Activated CD8-positive, alpha-beta memory T cell treated with anti-CD3 and anti-CD28 coated beads, Interleukin-2, amount 50 U/mL, for 1 hour (primary cell): Measurements from ENCODE around the gene SEMA5B.

Experiments
- DNase-seq: peaks from one replicate; pipeline ENCODE4 v3.0.0-alpha.2; 2020; ENCODE audit errors: extremely low read depth

Gene SEMA5B

DNA sequence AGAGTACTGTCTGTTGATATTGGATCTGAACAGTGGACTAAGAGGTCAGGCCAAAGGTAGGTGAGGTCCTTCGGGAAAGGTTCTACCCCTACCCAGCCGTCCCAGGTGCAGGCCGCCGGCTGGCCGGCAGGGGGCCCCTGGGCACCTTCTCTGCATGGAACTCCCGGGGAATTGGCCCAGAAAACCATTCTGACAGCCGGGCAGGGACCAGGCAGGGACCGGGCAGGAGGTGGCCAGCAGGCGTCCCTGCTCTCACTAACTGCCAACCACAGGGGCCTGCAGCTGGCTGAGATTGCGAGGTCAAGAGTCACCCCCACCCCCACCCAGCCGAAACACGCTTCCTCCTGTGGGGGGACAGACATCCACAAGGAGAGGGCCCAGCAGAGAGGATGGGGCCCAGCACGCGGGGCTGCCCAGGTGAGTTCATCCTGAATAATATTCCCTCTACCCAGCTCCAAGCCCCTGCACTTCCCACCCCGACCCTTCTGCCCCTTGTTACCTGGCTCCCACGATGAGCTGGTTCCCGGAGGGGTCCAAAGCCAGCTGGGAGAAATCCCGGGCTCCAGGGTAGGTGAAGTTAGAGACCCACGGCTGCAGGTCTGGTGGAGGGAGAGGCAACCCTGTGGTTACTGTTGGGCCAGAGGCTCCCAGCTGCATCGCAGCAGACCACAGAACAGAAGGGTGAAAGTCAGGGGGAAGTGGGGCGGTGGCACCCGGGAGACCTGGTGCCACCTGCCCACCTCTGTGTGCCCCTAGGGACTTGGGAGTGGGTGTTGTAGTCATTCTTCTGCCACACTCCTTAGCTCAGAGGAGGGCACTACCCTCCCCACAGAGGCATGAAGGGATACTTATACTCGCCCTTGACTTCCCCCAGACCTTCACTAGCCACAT, 84.4 kb downstream of the SEMA5B start:
- no peak for DNase-seq

GRCh38 chr3:122942239-122942638, 85.3 kb downstream of the SEMA5B start:
- DNase-seq = no peak

DNA sequence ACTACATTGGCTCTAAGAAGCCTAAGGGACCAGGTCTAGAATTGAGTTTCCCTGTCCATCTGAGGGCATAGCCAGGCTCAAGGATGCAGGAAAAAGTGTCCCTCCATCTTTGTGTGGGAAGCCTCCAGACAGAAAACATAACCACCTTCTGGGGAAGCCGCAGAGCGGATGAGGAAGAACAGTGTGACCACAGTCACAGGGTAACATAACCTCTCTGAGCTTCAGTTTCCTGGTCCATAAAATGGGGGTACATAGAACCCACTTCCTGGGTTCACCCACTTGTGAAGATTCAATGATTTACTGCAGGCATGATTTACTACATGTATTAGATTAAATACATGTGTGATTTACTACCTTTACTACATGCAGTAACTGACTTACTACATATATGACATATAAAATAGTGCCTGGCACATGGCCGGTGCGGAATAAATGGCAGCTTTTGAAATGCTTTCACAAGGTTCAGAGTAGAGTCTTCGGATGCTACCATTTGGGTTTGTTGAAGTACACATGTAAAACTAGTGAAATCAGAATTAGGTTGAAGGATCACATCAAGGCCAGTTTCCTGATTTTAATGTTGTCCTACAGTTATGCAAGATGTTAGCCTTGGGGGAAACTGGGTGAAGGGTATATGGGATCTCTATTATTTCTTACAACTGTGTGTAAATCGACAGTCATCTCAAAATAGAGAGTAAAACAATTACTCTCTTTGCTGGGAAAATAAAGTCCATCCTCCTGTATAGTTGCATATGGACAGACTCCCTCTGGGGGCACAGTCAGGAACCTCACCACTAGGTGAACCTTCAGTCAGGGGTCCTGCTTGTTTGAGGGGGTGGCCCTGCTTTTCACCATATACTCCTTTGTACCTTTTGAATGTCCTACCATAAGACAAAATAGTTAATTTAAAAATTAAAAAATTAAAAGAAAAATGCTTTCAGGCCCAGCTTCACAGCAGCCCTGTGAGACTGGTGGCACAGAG, 86.0 kb downstream of the SEMA5B start:
- no peak for DNase-seq

- no peak for DNase-seq
Observed at GRCh38 chr3:122940628-122941086, 86.9 kb downstream of the SEMA5B start.

GRCh38 chr3:122938783-122939425, 88.7 kb downstream of the SEMA5B start:
- no peak for DNase-seq

- no peak for DNase-seq
Observed at GRCh38 chr3:122937745-122938144, 89.8 kb downstream of the SEMA5B start.

DNA sequence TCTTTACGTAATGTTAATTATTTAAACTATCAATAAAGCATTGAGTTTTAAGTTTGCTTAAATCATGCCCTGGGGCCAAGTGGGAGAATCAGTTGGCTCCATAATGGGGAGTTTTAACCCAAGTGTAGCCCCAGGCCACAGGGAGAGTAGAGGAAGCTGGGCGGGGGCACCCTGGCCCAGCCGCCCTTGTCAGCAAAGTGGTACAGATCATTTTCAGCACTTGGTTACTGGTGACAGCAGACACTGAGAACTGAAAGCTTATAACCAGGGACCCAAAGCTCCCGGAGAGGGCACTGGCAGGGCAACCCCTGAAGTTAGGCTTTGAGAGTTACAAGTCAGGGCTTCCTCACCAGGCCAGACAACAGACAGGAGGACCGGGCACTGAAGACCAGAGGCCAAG, 90.6 kb downstream of the SEMA5B start:
- DNase-seq = no peak

DNA sequence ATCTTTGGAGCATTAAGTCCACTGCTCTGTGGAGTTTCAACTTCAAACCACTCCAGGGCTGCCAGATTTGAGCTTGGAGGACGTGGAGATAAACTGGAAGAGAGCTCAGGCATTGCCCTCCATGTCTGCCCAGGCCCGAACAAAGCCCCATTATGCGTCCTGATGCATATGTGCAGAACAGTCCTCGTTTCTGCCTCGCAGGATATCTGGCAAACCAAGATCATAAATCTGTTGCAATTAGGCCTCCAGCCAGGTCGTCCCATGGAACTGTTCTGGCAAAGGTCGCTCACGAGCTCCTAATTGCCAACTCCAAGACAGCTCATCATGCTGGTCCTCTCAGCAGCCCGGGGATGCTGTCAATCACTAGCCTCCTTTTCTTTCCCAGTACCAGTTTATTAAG, 91.2 kb downstream of the SEMA5B start:
- DNase-seq = no peak

DNA sequence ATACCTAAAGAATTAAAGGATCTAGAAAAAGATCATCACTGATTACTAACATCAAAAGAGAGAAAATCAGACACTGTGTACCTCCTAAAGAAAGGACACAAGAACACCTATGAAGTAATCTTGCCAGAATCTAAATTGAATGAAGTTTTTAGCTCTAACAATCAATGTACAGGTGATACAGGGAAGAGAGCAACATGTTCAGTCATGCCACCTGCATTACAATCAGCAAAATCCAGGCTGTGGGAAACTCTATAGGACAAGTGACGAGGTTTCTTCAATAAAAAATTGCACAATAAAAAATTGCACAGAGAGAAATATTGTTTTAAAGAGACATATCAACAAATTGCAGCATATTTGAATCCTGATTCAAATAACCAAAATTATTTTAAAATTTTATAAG, 93.3 kb downstream of the SEMA5B start:
- DNase-seq = no peak

DNA sequence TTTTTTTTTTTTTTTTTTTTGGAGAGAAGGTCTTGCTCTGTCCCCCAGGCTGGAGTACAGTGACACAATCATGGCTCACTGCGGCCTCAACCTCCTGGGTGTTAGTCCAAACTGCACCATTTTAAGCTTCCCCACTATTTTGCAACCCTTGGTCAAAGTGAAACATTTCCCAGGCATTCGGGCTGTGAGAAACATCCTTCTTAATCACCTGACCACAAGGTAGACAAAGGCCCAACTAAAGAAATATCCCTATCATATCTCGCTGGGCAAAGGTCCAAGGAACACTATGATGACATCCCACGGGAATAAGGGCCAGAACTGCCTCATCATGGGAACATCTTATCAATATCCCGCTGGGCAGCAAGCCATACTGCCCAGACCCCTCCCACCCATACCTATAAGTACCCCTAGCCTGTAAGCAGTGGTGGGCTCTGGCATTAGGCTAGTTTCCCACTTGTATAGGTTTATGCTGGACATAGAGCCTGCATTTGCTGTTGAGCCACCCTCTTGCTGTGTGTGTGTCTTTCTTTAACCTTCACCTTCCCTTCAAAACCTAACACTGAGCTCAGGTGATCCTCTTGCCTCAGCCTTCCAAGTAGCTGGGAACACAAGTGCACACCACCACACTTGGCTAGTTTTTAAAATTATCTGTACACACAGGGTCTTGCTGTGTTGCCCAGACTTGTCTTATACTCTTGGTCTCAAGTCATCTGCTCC, 95.2 kb downstream of the SEMA5B start:
- DNase-seq = no peak

DNA sequence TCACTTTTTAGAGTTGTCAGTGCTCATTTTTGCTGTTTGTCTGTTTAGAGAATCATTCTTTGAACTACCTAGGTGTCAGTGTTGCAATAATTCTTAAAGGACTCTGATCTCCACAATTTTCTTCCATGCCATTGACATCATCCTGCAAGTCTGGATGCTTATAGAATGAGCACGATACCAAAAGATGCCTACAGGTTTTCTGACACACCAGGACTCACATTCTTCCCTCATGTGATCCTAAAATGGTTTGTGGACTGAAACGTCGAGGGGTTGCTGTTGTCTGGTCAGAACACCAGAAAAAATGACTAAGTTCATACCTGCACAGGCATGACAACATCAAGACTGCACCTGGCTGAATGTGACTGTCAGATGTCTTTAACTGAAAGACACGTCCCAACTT, 95.9 kb downstream of the SEMA5B start:
- no peak for DNase-seq

DNA sequence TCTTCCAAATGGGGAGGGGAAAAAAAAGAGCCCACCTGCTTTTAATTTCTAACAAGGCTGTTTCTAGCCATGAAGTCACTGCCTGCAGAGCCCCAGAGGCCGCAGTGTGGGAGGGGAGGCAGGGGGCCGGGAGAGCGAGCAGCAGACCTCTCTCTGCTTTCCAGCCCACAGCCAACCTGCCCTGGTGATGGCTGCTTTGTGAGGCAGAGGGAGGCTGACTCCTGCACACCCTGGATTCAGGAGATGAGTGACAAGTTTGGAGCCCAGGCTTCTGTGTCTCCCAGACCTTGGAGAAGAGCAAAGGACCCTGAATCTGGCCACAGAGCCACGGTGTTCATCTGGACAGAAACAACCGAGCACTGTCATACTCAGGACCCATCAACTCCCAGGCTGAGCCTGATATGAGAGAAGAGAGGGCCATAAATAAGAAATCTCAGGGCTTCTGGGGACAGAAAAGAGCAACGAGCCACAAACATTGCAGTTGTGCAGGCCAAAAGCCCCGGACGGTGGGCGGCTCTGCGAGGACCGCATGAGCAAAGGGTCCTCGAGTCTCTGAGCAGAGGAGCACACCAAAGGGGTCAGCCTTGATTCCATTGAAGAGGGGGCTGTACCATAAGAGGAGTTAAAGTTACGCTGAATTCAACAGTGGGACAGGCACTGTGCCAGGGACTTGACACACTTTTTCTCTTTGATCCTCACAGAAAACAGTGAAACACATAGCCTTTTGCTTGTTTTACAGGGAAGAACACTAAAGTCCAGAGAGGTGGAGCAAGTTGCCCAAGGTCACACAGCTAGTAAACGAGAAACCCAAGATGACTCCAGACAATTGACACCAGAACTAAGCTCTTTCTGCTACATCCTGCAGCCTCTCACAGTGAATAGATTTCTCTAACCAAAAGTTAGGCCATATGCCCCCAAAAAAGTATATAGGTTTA, 97.2 kb downstream of the SEMA5B start:
- no peak for DNase-seq

DNA sequence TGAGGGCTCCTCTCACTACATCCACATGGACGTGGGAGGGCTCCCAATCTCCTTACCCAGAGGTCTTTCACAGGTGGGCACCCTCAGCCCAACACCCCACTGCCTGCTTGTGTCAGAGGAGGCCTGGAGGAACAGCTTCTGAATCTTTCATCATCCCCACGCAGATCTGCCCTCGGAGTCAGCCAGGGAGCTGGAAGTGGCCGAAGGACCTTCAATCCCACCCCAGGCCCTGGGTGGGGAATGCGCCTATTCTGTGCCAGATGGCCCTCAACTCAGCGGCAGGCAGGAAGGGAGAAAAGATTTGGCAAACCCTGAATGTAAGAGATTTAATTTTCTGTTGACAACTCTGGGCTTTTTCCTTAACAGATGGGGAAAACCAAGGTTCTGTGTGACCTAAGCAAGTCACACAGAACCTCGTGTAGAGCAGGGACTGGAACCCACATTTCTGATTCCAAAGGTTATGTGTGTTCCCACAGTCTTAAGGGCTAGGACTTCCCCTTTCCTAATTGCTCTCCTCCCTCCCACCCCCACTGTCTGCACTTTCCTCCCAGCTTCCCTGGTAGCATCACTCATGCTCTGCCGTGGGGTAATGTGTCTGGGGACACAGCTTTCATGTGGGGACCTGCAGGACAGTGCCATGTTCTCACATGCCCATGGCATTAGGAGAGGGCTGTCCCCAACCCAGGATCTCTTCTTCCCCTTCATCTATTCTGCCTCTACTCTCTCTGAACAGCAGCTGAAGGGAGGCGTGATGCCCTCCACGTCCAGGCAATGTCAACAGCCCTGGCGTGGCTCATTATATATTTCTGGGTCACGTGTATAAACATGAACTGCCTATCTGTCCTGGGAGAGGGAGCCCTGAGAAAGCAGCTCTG, 98.1 kb downstream of the SEMA5B start:
- DNase-seq = no peak

DNA sequence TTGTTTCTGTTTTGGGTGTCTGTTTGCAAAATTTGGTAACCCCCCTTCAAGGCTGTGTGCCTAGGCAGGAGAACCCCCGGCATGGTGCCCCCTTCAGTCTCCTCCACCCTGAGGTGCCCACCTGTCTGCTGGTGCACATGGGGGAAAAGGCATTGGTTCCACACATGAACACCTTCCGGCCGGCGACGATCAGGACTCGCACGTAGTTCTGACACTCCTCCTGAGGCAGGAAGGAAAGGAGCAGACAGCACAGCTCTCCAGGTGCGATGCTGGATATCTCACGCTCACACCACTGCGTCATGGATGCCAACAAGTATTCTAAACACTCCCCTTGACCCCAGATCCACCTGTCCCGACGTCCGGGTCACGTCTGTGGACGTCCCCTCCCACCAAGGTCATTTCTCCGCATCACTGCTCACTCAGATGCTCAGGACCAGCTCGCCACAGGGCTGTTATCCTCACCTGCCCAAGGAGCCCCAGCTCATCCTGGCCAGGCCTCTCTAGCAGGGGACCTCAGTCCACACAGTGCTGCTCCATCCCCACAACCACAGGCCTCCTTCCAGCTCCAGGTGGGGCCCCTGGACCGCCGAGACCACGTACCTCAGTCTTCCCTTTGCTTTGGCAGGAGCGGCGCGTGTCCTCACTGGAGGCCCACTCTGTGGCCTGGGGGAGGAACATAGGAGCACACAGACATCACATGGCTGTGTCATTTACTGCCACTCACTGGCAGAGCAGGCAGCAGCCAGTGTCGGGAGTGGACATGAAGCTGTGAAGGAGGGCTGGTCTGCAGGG, 99.0 kb downstream of the SEMA5B start:
- no peak for DNase-seq

- DNase-seq = no peak
Observed at GRCh38 chr3:122927726-122928125, 99.8 kb downstream of the SEMA5B start.

- DNase-seq = no peak
Observed at GRCh38 chr3:122926811-122927210, 100.8 kb downstream of the SEMA5B start.

DNA sequence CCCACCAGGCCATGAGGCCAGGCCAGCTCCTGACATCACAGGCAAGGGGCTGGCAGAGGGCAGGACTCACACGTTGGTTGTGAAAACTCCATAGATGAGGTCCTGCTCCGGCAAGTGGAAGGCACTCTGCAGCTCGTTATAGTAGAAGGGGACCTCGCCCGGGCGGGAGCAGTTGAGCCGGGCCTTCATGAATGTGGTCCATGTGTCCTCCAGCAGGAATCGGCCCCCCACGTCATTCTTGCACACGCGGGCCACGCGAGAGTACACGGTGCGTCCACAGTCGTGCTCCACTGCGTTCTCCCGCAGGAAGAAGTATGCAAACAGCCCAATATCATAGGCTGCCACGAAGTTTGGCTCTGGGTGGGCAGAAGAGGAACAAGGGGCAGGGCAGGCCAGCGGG, 101.2 kb downstream of the SEMA5B start:
- DNase-seq = no peak

GRCh38 chr3:122925756-122926155, 101.8 kb downstream of the SEMA5B start:
- no peak for DNase-seq
